Activated naive CD8-positive, alpha-beta T cell treated with anti-CD3 and anti-CD28 coated beads, Interleukin-2, amount 50 U/mL, for 24 hours (primary cell): Measurements from ENCODE around the gene RIPOR1.
"Not testable (repeated sequence)": the region's sequence is repeated elsewhere in the genome, so short reads cannot be mapped to it uniquely, and the experiment has no call there.

Experiments used
- ATAC-seq: fragments of 150-1000 bp; cut with Tn5 transposase; one replicate; pipeline ENCODE4 v1.10.0; 2021
- DNase-seq: peaks from one replicate; pipeline ENCODE4 v3.0.0; 2021
- H3K27ac Mint-ChIP-seq: one replicate; pipeline ENCODE4 v1.8.0; 2021; ENCODE audit warnings: mild to moderate bottlenecking, mixed read lengths
- H3K27me3 Mint-ChIP-seq: one replicate; pipeline ENCODE4 v1.8.0; 2021; ENCODE audit warnings: mixed read lengths
- H3K36me3 Mint-ChIP-seq: one replicate; pipeline ENCODE4 v1.8.0; 2021; ENCODE audit warnings: low read depth, mixed read lengths
- H3K4me1 Mint-ChIP-seq: one replicate; pipeline ENCODE4 v1.8.0; 2021; ENCODE audit warnings: mixed read lengths
- H3K4me3 Mint-ChIP-seq: one replicate; pipeline ENCODE4 v1.8.0; 2021; ENCODE audit warnings: mild to moderate bottlenecking, moderate library complexity, mixed read lengths
- H3K9me3 Mint-ChIP-seq: one replicate; pipeline ENCODE4 v1.8.0; 2021; ENCODE audit warnings: mixed read lengths

The RIPOR1 gene

DNA sequence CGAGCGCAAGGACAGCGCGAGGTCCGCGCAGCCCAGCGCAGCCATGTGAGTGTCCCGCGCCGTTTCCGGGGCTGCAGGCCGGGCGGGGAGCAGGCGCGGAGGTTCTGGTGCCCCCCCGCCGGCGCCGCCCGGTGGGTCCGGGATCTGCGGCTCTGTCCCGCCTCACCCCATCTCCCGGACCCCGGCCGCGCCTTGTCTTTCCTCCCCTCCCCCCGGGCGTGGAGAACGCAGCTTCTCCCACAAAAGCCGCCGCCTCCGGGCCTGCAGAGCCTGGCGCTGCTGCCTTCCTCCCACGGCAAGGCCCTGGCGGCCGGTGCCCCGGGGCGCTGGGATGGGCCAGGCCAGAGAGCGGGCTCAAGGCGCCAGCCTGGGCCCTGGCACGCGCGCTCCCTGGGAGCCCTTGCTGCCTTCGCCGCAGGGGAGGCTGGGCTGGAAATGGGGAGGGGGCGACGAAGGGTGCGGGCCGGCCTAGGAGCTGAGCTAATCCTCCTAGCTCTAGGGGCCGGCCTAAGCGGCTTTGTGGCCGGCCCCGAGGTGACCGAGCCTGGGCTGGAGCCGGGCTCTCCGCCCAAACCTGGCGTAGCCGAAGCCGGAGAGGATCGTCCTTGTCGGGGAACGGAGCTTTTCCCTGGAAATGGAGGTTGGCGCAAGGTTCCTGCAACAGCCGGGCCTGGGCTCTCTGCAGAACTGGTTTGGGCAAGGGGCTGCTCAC lies 397 bp downstream of the RIPOR1 start:
- DNase-seq = no peak
- Mint-ChIP-seq H3K27ac (no peak overlapping the region), H3K36me3 (no peaks in the 10 kb centered on the region), H3K4me3 (peak overlapping the region; percentile 79), H3K4me1 (peaks cover 21% of the 10 kb centered on the region), H3K27me3 (peaks cover 18% of the 10 kb centered on the region), H3K9me3 (no peaks in the 10 kb centered on the region)
- peak; percentile 25 for ATAC-seq

DNA sequence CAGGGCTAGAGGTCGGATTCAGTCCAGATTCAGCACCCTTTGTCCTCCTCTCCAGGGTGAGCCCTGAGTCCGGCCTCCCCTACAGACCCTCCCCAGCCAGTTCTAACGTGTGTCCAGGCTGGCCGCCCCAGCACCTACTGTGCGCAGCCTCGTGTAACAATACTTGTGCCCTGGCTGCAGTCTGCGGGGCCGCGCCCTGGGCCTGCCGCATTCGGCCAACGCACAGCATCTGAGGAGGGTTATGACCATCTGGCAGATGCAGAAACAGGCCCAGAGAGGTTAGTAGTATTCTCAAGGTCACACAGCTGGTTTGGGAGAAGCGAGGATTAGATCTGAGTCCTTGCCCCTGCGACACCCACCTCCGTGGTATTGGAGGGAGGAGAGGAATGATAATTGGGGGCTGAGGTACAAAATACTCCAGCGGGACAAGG lies 968 bp downstream of the RIPOR1 start:
- H3K4me3 Mint-ChIP-seq = peak overlapping the region; percentile 79
- H3K4me1 Mint-ChIP-seq = peaks cover 23% of the 10 kb centered on the region
- H3K27me3 Mint-ChIP-seq = peaks cover 18% of the 10 kb centered on the region
- no peak overlapping the region for H3K27ac Mint-ChIP-seq
- no peak for DNase-seq
- ATAC-seq = no peak
- no peaks in the 10 kb centered on the region for H3K36me3 Mint-ChIP-seq
- H3K9me3 Mint-ChIP-seq = no peaks in the 10 kb centered on the region

GRCh38 chr16:67530013-67530939 lies 1.6 kb downstream of the RIPOR1 start:
- Mint-ChIP-seq H3K27me3 (peaks cover 18% of the 10 kb centered on the region), H3K4me1 (peaks cover 25% of the 10 kb centered on the region), H3K9me3 (no peaks in the 10 kb centered on the region), H3K27ac (peak overlapping the region; percentile 65), H3K36me3 (no peaks in the 10 kb centered on the region), H3K4me3 (peak overlapping the region; percentile 79)
- ATAC-seq (peak; percentile 30), DNase-seq (peak; percentile 50)

GRCh38 chr16:67531247-67531646 lies 2.6 kb downstream of the RIPOR1 start:
- no peak for DNase-seq
- Mint-ChIP-seq H3K4me1 (peaks cover 28% of the 10 kb centered on the region), H3K4me3 (peak overlapping the region; percentile 25), H3K27me3 (peaks cover 23% of the 10 kb centered on the region), H3K27ac (peak overlapping the region; percentile 32), H3K36me3 (no peaks in the 10 kb centered on the region), H3K9me3 (no peaks in the 10 kb centered on the region)
- ATAC-seq = no peak

GRCh38 chr16:67533024-67533560 lies 4.5 kb downstream of the RIPOR1 start:
- Mint-ChIP-seq H3K4me1 (peaks cover 35% of the 10 kb centered on the region), H3K36me3 (no peaks in the 10 kb centered on the region), H3K9me3 (no peaks in the 10 kb centered on the region), H3K4me3 (no peak overlapping the region), H3K27me3 (peaks cover 28% of the 10 kb centered on the region), H3K27ac (no peak overlapping the region)
- DNase-seq (no peak), ATAC-seq (no peak)

DNA sequence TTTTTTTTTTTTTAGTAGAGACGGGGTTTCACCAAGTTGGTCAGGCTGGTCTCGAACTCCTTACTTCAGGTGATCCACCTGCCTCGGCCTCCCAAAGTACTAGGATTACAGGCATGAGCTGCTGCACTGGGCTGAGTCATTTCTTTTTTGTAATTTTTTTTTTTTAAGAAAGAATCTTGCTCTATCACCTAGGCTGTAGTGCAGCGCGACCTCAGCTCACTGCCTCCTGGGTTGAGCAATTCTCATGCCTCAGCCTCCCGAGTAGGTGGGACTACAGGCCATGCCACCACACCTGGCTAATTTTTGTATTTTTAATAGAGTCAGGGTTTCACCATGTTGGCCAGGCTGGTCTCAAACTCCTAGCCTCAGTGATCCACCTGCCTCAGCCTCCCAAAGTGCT lies 5.4 kb downstream of the RIPOR1 start:
- not testable (repeated sequence) for H3K4me3 Mint-ChIP-seq
- peaks cover 39% of the 10 kb centered on the region for H3K4me1 Mint-ChIP-seq

DNA sequence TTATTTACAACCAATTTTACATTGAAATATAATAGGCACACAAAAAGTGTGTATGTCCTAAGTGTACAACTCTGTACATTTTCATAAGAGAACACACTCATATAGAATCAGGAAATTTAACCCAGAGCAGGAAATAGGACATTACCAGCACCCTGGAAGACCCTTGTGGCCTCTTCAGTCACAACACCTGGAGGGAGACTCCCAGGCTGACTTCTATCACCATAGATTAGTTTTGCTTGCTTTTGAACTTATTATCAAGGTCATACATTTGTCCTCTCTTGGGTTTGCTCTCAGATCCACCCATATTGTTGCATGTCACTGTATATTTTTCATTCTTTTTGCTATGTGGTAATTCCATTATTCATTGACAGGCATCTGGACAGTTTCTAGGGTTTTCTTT lies 5.8 kb downstream of the RIPOR1 start:
- Mint-ChIP-seq H3K27me3 (peaks cover 28% of the 10 kb centered on the region), H3K27ac (no peak overlapping the region), H3K36me3 (no peaks in the 10 kb centered on the region), H3K4me1 (peaks cover 42% of the 10 kb centered on the region), H3K4me3 (no peak overlapping the region), H3K9me3 (no peaks in the 10 kb centered on the region)
- ATAC-seq (no peak), DNase-seq (no peak)

More for the DNA sequence above, 5.4 kb downstream of the RIPOR1 start:
- DNase-seq, H3K27ac Mint-ChIP-seq, H3K9me3 Mint-ChIP-seq, ATAC-seq, H3K36me3 Mint-ChIP-seq: not testable (repeated sequence)
- peaks cover 28% of the 10 kb centered on the region for H3K27me3 Mint-ChIP-seq

- DNase-seq (no peak), ATAC-seq (no peak)
- H3K4me1 Mint-ChIP-seq = peaks cover 38% of the 10 kb centered on the region
- H3K4me3 Mint-ChIP-seq = no peak overlapping the region
- H3K27ac Mint-ChIP-seq = no peak overlapping the region
- no peaks in the 10 kb centered on the region for H3K9me3 Mint-ChIP-seq
- H3K36me3 Mint-ChIP-seq = no peaks in the 10 kb centered on the region
- H3K27me3 Mint-ChIP-seq = peaks cover 24% of the 10 kb centered on the region
Measured at GRCh38 chr16:67535201-67535600, 6.6 kb downstream of the RIPOR1 start.

DNA sequence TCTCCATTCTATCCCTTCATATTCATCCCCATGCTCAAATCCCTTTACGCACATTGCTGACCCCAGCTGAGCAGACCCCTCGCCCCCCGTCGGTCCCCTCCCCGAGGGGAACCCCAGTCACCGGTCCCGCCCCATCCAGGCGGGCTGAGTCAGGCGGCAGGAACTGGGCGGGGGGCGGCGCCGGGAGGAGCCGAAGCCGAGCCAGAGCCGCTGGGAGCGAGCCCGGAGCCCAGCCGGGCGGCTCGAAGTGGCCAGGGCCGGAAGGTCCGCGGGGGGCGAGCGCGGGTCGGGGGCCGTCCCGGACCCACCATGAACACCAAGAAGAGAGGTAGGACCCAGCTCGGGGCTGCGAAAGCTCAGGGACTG lies 8.6 kb downstream of the RIPOR1 start:
- ATAC-seq (no peak), DNase-seq (peak; percentile 62)
- Mint-ChIP-seq H3K9me3 (no peaks in the 10 kb centered on the region), H3K27me3 (peaks cover 11% of the 10 kb centered on the region), H3K36me3 (peaks cover 2% of the 10 kb centered on the region), H3K27ac (peak overlapping the region; percentile 79), H3K4me3 (peak overlapping the region; percentile 78), H3K4me1 (peaks cover 28% of the 10 kb centered on the region)

- Mint-ChIP-seq H3K4me3 (peak overlapping the region; percentile 78), H3K4me1 (peaks cover 33% of the 10 kb centered on the region), H3K27me3 (peaks cover 11% of the 10 kb centered on the region), H3K36me3 (peaks cover 3% of the 10 kb centered on the region), H3K9me3 (no peaks in the 10 kb centered on the region), H3K27ac (no peak overlapping the region)
- peak; percentile 53 for DNase-seq
- ATAC-seq = peak; percentile 5
Measured at GRCh38 chr16:67537636-67538591, 9.3 kb downstream of the RIPOR1 start.

DNA sequence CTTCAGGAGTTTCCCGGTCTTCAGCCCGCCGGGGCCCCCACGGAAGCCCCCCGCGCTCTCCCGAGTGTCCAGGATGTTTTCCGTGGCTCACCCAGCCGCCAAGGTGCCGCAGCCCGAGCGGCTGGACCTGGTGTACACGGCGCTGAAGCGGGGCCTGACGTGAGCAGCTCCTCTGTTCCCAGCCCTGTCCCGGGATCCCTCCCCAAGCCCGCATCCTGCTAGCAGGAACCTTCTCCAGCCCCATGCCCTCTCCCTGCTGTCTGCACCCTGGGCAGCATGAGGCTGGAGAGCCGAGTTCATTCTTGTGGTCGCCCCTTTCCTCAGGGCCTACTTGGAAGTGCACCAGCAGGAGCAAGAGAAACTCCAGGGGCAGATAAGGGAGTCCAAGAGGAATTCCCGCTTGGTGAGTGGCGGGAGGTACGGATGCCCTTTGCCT lies 10.1 kb downstream of the RIPOR1 start:
- H3K4me1 Mint-ChIP-seq = peaks cover 29% of the 10 kb centered on the region
- no peak overlapping the region for H3K27ac Mint-ChIP-seq

DNA sequence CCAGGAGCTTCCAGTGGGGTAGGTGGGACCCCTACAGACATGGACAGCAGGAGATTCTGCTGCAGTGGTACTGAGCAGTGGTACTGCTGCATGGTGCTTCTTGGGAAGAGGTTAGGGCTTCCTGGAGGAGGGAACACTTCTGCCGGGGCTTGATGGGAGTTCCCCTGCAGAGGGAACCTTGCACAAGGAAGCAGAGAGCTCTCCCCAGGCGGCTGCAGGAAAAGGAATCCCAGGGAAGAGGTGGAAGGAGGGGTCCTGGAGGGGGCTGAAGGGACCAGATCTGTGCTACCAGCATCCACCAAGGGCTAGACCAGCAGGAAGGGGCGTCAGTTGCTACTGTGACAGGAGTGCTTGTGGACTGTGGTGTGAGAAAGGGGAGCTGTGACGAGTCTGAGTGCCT lies 10.6 kb downstream of the RIPOR1 start:
- DNase-seq (no peak), ATAC-seq (no peak)
- Mint-ChIP-seq H3K9me3 (no peaks in the 10 kb centered on the region), H3K4me1 (peaks cover 29% of the 10 kb centered on the region), H3K27me3 (peaks cover 11% of the 10 kb centered on the region), H3K27ac (no peak overlapping the region), H3K36me3 (peaks cover 3% of the 10 kb centered on the region), H3K4me3 (peak overlapping the region; percentile 64)

More for the DNA sequence above, 10.1 kb downstream of the RIPOR1 start:
- Mint-ChIP-seq H3K4me3 (peak overlapping the region; percentile 64), H3K36me3 (peaks cover 3% of the 10 kb centered on the region), H3K9me3 (no peaks in the 10 kb centered on the region), H3K27me3 (peaks cover 11% of the 10 kb centered on the region)
- ATAC-seq = no peak
- DNase-seq = no peak

DNA sequence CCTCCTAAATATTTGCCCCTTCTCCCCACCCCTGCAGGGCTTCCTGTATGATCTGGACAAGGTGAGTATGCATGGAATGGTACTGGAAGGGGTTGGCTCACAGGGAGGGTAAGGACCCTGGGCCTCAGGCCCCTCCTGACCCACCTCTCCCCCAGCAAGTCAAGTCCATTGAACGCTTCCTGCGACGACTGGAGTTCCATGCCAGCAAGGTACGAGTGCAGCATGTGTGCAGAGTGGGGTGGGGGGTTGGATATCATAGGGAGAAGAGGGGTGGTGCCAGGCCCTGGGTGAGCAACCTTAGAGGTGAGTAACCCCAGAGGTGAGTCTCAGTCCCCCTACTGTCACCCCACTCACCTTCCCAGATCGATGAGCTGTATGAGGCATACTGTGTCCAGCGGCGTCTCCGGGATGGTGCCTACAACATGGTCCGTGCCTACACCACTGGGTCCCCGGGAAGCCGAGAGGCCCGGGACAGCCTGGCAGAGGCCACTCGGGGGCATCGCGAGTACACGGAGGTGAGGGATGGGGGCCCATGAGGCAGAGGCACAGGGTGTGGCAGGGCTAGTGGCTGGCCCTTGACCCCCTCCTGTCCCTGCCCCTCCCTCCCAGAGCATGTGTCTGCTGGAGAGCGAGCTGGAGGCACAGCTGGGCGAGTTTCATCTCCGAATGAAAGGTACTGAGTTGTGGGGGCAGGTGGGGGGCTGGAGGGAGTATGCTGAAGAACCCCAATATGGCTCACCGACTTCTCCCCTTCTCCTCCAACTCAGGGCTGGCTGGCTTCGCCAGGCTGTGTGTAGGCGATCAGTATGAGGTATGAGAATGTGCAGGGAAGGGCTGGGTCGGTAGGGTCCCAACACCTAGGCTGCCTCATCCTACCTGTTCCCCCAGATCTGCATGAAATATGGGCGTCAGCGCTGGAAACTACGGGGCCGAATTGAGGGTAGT lies 11.3 kb downstream of the RIPOR1 start:
- Mint-ChIP-seq H3K27me3 (peaks cover 11% of the 10 kb centered on the region), H3K9me3 (no peaks in the 10 kb centered on the region), H3K27ac (no peak overlapping the region), H3K4me1 (peaks cover 29% of the 10 kb centered on the region), H3K4me3 (no peak overlapping the region), H3K36me3 (peaks cover 3% of the 10 kb centered on the region)
- DNase-seq = no peak
- no peak for ATAC-seq
